GM12892 (cell line): ENCODE data around the gene MMP24.

ENCODE experiments used
- POLR2A ChIP-seq: IDR thresholded peaks from 2 replicates; pipeline ENCODE4 v1.6.1; 2011; ENCODE audit warnings: low read depth, low read length, control low read depth
- POLR2AphosphoS5 ChIP-seq: IDR thresholded peaks from 2 replicates; pipeline ENCODE4 v1.6.1; 2011; ENCODE audit warnings: low read depth, low read length, control low read depth

- no peak for TF ChIP-seq POLR2A
- TF ChIP-seq POLR2AphosphoS5 = no peak
Observed at GRCh38 chr20:35287509-35288324, 61.2 kb downstream of the MMP24 start.
